Endothelial cell of umbilical vein (primary cell): ENCODE data around the gene GAB2. TPM values are rescaled to one million over a fixed set of nuclear protein-coding genes. Genes with fewer than 3 reads are reported as not detected.
"Not testable (repeated sequence)": the region's sequence is repeated elsewhere in the genome, so short reads cannot be mapped to it uniquely, and the experiment has no call there.

Experiments used
- BruUV-seq: library from RNA; stranded (reverse); fragments of 400-500 nt; replicated peaks from 2 replicates; lab custom pipeline; 2021; lab: Mats Ljungman, UMichigan
- CTCF ChIA-PET: fragments of 300-600, 350-600 bp; sonication (Branson Sonifier 250); formaldehyde crosslinking; loops from one replicate; lab custom pipeline; 2021; ENCODE audit warnings: antibody characterized with exemption, inconsistent platforms; lab: Charles Lee
- POLR2A ChIA-PET: fragments of 300-600, 350-600 bp; sonication (Branson Sonifier 250); formaldehyde crosslinking; loops from one replicate; lab custom pipeline; 2021; ENCODE audit warnings: antibody characterized with exemption, inconsistent platforms; lab: Charles Lee
- DNase-seq: peaks from one replicate; pipeline ENCODE4 v3.0.0-alpha.2; 2011; ENCODE audit warnings: low read depth, low spot score
- FAIRE-seq: peaks from 2 replicates; lab custom pipeline; 2011; peaks lifted over from hg19 to GRCh38; lab: Jason Lieb, UNC
- H2AFZ ChIP-seq: 2 replicates; pipeline ENCODE4 v1.6.0; 2012; ENCODE audit warnings: low read depth, low read length, control low read depth, inconsistent platforms
- H3K27ac ChIP-seq: 2 replicates; pipeline ENCODE4 v1.5.1; 2011; ENCODE audit warnings: low read depth, mild to moderate bottlenecking, control low read depth, low read length, moderate library complexity; ENCODE audit not compliant: insufficient read depth
- H3K27me3 ChIP-seq, 2 experiments: 2 replicates each; pipeline versions ENCODE4 v1.6.0 to v1.6.1; 2011; ENCODE audit warnings: low read length in 2 of 2, mixed read lengths in 1 of 2; ENCODE audit not compliant: control insufficient read depth in 2 of 2, insufficient read depth in 2 of 2
- H3K36me3 ChIP-seq, 2 experiments: 2 replicates in 1 of 2; 3 replicates in 1 of 2; pipeline ENCODE4 v1.5.1; 2011; ENCODE audit warnings: low read length in 2 of 2, mild to moderate bottlenecking in 1 of 2, moderate library complexity in 1 of 2; ENCODE audit not compliant: control insufficient read depth in 2 of 2, insufficient read depth in 2 of 2; ENCODE audit errors: extremely low read depth in 1 of 2
- H3K4me1 ChIP-seq: 3 replicates; pipeline ENCODE4 v1.5.1; 2011; ENCODE audit warnings: mild to moderate bottlenecking, low read length; ENCODE audit not compliant: control insufficient read depth, insufficient read depth; ENCODE audit errors: extremely low read depth
- H3K4me2 ChIP-seq: 2 replicates; pipeline ENCODE4 v1.6.1; 2011; ENCODE audit warnings: low read length, control low read depth, mixed read lengths; ENCODE audit not compliant: insufficient read depth
- H3K4me3 ChIP-seq, 3 experiments: fragments of 200-600 bp in 1 of 3; sonication (generic), shearing (Covaris generic) in 1 of 3; replicated peaks in 1 of 3; 2 replicates each; pipeline ENCODE4 v1.5.1; 2011 to 2016; ENCODE audit warnings: control low read depth in 3 of 3, low read length in 3 of 3, mild to moderate bottlenecking in 2 of 3, inconsistent platforms in 1 of 3, low read depth in 1 of 3, moderate library complexity in 1 of 3; ENCODE audit not compliant: insufficient read depth in 1 of 3
- H3K79me2 ChIP-seq: 2 replicates; pipeline ENCODE4 v1.6.0; 2012; ENCODE audit warnings: low read length, inconsistent platforms; ENCODE audit not compliant: control insufficient read depth, insufficient read depth
- H3K9ac ChIP-seq: replicated peaks from 2 replicates; pipeline ENCODE3; 2011; ENCODE audit warnings: low read length, control low read depth; ENCODE audit not compliant: insufficient read depth; ENCODE audit errors: extremely low read depth
- H3K9me1 ChIP-seq: replicated peaks from 3 replicates; pipeline ENCODE4 v1.6.0; 2011; ENCODE audit warnings: mild to moderate bottlenecking, low read length; ENCODE audit not compliant: control insufficient read depth, insufficient read depth; ENCODE audit errors: extremely low read depth
- H3K9me3 ChIP-seq: replicated peaks from 2 replicates; pipeline ENCODE4 v1.5.1; 2012; ENCODE audit warnings: low read length, inconsistent platforms; ENCODE audit not compliant: control insufficient read depth, insufficient read depth
- H4K20me1 ChIP-seq: replicated peaks from 2 replicates; pipeline ENCODE3; 2011; ENCODE audit warnings: mild to moderate bottlenecking, low read length; ENCODE audit not compliant: control insufficient read depth, insufficient read depth; ENCODE audit errors: extremely low read depth
- EZH2 ChIP-seq: IDR thresholded peaks from 2 replicates; pipeline ENCODE4 v1.6.1; 2012; ENCODE audit warnings: borderline replicate concordance, low read depth, mild to moderate bottlenecking, moderate library complexity, low read length, inconsistent platforms; ENCODE audit not compliant: severe bottlenecking
- FOS ChIP-seq: IDR thresholded peaks from 2 replicates; pipeline ENCODE4 v1.6.1; 2011; ENCODE audit warnings: mild to moderate bottlenecking, low read length, moderate library complexity, borderline replicate concordance; ENCODE audit not compliant: insufficient read depth
- GATA2 ChIP-seq: IDR thresholded peaks from 2 replicates; pipeline ENCODE4 v1.7.0; 2011; ENCODE audit warnings: low read depth, mild to moderate bottlenecking, moderate library complexity, mixed read lengths, low read length; ENCODE audit not compliant: insufficient read length, insufficient read depth
- JUN ChIP-seq: IDR thresholded peaks from 2 replicates; pipeline ENCODE4 v1.6.1; 2011; ENCODE audit warnings: borderline replicate concordance, low read depth; ENCODE audit not compliant: insufficient read length, insufficient read depth
- MYC ChIP-seq: IDR thresholded peaks from one replicate; pipeline ENCODE4 v1.6.1; 2011; ENCODE audit warnings: mild to moderate bottlenecking, low read depth, low read length
- POLR2A ChIP-seq: IDR thresholded peaks from 2 replicates; pipeline ENCODE4 v1.6.1; 2012; ENCODE audit warnings: low read depth, mild to moderate bottlenecking, control low read depth, low read length
- POLR2AphosphoS5 ChIP-seq: IDR thresholded peaks from 2 replicates; pipeline ENCODE4 v1.6.1; 2012; ENCODE audit warnings: low read depth, mild to moderate bottlenecking, control low read depth, low read length, moderate library complexity; ENCODE audit not compliant: insufficient read depth
- dilution Hi-C: fragments of 300-500 bp; cut with MboI; formaldehyde crosslinking; loops from one replicate; pipeline ENCODE4 v1.15.0; 2019; ENCODE audit warnings: low sequenced_read_pairs; ENCODE audit not compliant: extremely low pct_ligation_motif_present
- intact Hi-C: fragments of 100-400 bp; cut with micrococcal nuclease; formaldehyde crosslinking; loops from one replicate; pipeline ENCODE4 v1.10.0; 2022
- polyA plus RNA-seq, 4 experiments: library from polyadenylated mRNA; depleted of rRNA in 3 of 4; stranded (reverse) in 3 of 4; unstranded in 1 of 4; fragments of >200 nt; gene quantifications; 2 replicates each; pipeline versions ENCODE4 v1.2.1 to v1.2.3, GENCODE V29; 2011 to 2012; ENCODE audit warnings: missing spikeins in 1 of 4
- total RNA-seq: library from RNA; stranded (reverse); gene quantifications from 2 replicates; pipeline ENCODE4 v1.2.3, GENCODE V29; 2021
- TF ChIP-seq, protein P1 (sequence below): IDR thresholded peaks from 2 replicates; pipeline ENCODE4 v1.6.1; 2011; ENCODE audit not compliant: insufficient read depth, insufficient read length
- TF ChIP-seq, protein P2 (sequence below), 2 donors: IDR thresholded peaks; 1 replicate in 1 of 2; 2 replicates in 1 of 2; pipeline ENCODE4 v1.5.1; 2011; ENCODE audit warnings: low read length in 2 of 2, mild to moderate bottlenecking in 2 of 2, moderate library complexity in 2 of 2, control low read depth in 1 of 2, inconsistent platforms in 1 of 2, low read depth in 1 of 2; ENCODE audit not compliant: insufficient read depth in 1 of 2; ENCODE audit errors: extremely low read depth in 1 of 2

Gene GAB2
- total and polyA plus RNA-seq, 2 donors (not counting 3 experiments of a cell fraction or from before 2014, with no cell fraction given): 19.6 to 39.6 TPM

DNA sequence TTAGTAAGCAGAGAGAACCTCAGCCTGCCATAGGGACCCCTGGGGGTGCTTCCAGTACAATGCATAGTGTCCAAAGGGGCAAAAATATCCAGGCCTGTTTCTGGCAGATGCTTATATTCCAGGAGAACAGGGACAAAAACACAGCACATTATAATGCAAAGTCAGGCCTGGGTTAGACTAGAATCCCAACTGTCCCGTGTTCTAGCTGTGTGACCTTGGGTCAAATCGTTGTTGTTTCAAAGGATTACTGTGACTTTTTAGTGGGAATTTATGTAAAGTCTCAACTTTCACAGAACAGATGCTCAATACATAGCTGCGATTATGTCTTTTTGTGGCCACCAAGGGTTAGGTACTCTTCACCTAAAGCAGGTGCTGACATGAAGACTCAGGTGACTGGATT lies 142.9 kb downstream of the GAB2 start:
- dilution Hi-C loops: no loop called here
- Histone ChIP-seq H3K4me1 (peaks cover 18% of the 10 kb centered on the region), H4K20me1 (no peaks in the 10 kb centered on the region), H3K36me3 (no peaks in the 10 kb centered on the region), H3K27ac (no peak overlapping the region), H3K27me3 (no peaks in the 10 kb centered on the region), H3K9ac (no peak overlapping the region), H3K9me3 (no peaks in the 10 kb centered on the region), H3K4me3 (no peak overlapping the region), H3K79me2 (peaks cover 5% of the 10 kb centered on the region), H3K4me2 (no peak overlapping the region), H2AFZ (no peak overlapping the region), H3K9me1 (no peaks in the 10 kb centered on the region)
- intact Hi-C loops: no loop called here
- BruUV-seq: no TSS peak
- TF ChIP-seq, protein P1, sequence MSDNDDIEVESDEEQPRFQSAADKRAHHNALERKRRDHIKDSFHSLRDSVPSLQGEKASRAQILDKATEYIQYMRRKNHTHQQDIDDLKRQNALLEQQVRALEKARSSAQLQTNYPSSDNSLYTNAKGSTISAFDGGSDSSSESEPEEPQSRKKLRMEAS: no peak
- TF ChIP-seq EZH2: no peak
- TF ChIP-seq, protein P2, sequence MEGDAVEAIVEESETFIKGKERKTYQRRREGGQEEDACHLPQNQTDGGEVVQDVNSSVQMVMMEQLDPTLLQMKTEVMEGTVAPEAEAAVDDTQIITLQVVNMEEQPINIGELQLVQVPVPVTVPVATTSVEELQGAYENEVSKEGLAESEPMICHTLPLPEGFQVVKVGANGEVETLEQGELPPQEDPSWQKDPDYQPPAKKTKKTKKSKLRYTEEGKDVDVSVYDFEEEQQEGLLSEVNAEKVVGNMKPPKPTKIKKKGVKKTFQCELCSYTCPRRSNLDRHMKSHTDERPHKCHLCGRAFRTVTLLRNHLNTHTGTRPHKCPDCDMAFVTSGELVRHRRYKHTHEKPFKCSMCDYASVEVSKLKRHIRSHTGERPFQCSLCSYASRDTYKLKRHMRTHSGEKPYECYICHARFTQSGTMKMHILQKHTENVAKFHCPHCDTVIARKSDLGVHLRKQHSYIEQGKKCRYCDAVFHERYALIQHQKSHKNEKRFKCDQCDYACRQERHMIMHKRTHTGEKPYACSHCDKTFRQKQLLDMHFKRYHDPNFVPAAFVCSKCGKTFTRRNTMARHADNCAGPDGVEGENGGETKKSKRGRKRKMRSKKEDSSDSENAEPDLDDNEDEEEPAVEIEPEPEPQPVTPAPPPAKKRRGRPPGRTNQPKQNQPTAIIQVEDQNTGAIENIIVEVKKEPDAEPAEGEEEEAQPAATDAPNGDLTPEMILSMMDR (IDR thresholded peaks at IDR 0.05; ENCODE audit: extremely low read depth in 1 of 2, insufficient read depth in 1 of 2, low read depth in 1 of 2, low read length in 2 of 2): no peak
- TF ChIP-seq MYC: no peak
- no peak for TF ChIP-seq POLR2A
- no peak for TF ChIP-seq JUN
- TF ChIP-seq GATA2: no peak
- TF ChIP-seq FOS: no peak
- no peak for TF ChIP-seq POLR2AphosphoS5
- CTCF ChIA-PET: no interaction called here
- POLR2A ChIA-PET: no interaction called here
- DNase-seq (no peak), FAIRE-seq (no peak)

DNA sequence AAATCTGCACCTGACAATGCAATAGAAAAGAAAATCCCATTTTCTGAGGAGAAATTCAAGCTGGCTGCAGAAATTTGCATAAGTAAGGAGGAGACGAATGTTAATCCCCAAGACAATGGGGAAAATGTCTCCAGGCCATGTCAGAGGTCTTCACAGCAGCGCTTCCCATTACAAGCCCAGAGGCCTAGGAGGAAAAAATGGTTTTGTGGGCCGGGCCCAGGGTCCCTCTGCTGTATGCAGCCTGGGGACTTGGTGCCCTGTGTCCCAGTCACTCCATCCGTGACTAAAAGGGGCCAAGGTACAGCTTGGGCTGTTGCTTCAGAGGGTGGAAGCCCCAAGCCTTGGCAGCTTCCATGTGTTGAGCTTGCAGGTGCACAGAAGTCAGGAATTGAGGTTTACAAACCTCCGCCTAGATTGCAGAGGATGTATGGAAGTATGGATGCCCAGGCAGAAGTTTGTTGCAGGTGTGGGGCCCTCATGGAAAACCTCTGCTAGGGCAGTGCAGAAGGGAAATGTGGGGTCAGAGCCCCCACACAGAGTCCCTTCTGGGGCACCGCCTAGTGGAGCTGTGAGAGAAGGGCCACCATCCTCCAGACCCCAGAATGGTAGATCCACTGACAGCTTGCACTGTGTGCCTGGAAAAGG lies 144.9 kb downstream of the GAB2 start:
- BruUV-seq, dilution Hi-C loops, FAIRE-seq: not testable (repeated sequence)

DNA sequence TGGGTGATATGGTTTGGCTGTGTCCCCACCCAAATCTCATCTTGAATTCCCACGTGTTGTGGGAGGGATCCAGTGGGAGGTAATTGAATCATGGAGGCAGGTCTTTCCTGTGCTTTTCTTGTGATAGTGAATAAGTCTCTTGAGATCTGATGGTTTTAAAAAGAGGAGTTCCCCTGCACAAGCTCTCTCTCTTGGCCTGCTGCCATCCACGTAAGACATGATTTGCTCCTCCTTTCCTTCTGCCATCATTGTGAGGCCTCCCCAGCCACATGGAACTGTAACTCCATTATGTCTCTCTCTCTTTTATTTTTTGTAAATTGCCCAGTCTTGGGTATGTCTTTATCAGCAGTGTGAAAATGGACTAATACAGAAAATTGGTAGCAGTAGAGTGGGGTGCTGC lies 145.8 kb downstream of the GAB2 start:
- H3K9ac ChIP-seq, H3K27me3 ChIP-seq, BruUV-seq, DNase-seq, intact Hi-C loops, CTCF ChIA-PET, H4K20me1 ChIP-seq, H3K27ac ChIP-seq, H3K4me2 ChIP-seq, H3K79me2 ChIP-seq, H2AFZ ChIP-seq, POLR2A ChIA-PET, dilution Hi-C loops, H3K4me3 ChIP-seq, H3K36me3 ChIP-seq, H3K9me1 ChIP-seq, H3K4me1 ChIP-seq, H3K9me3 ChIP-seq, FAIRE-seq: not testable (repeated sequence)

More for the DNA sequence above, 144.9 kb downstream of the GAB2 start:
- H3K9ac ChIP-seq, H3K9me3 ChIP-seq, H3K4me2 ChIP-seq, H3K27ac ChIP-seq, H3K9me1 ChIP-seq, CTCF ChIA-PET, H3K4me1 ChIP-seq, DNase-seq, H3K27me3 ChIP-seq, H2AFZ ChIP-seq, POLR2A ChIA-PET, H3K4me3 ChIP-seq, H3K79me2 ChIP-seq, H3K36me3 ChIP-seq, H4K20me1 ChIP-seq, intact Hi-C loops: not testable (repeated sequence)
